Pancreas (tissue), 10 donors: ENCODE data around the gene BFSP2. TPM values are rescaled to one million over a fixed set of nuclear protein-coding genes. Genes with fewer than 3 reads are reported as not detected.

Experiments
- ATAC-seq, 4 donors: fragments of 200-7000 bp; cut with Tn5 transposase; one replicate each; pipeline versions ENCODE4 v1.8.0 to v1.9.1; 2020; ENCODE audit warnings: mild to moderate bottlenecking in 4 of 4, moderate library complexity in 4 of 4
- DNase-seq, 6 donors: peaks; one replicate each; pipeline ENCODE4 v3.0.0-alpha.2; 2020
- FAIRE-seq: peaks from 2 replicates; lab custom pipeline; 2012; peaks lifted over from hg19 to GRCh38; lab: Jason Lieb, UNC
- H3K27ac ChIP-seq, 4 donors: fragments of 200-600 bp; sonication (generic); 1 replicate in 3 of 4; 2 replicates in 1 of 4; pipeline versions ENCODE4 v1.5.0 to v1.8.0; 2020
- H3K27me3 ChIP-seq, 4 donors: fragments of 200-600 bp; one replicate each; pipeline ENCODE4 v1.8.0; 2021
- H3K36me3 ChIP-seq, 3 donors: fragments of 200-600 bp; sonication (generic) in 1 of 3; one replicate each; pipeline versions ENCODE4 v1.5.0 to v1.8.0; 2020 to 2021
- H3K4me1 ChIP-seq, 3 donors: fragments of 200-600 bp; one replicate each; pipeline ENCODE4 v1.8.0; 2021
- H3K4me3 ChIP-seq, 4 donors: fragments of 200-600 bp; sonication (generic) in 2 of 4; one replicate each; pipeline versions ENCODE4 v1.5.0 to v1.8.0; 2020 to 2021
- H3K9me3 ChIP-seq, 4 donors: fragments of 200-600 bp; one replicate each; pipeline ENCODE4 v1.8.0; 2021
- WGBS, 2 donors: extraction: QIAGEN DNeasy Blood & Tissue Kit; methylation state at CpG; one replicate each; pipeline ENCODE4 v1.1.7; 2013; 5-methylcytosine and 5-hydroxymethylcytosine counted together
- intact Hi-C, 3 donors: fragments of 100-400 bp; cut with DNase I; formaldehyde crosslinking; loops; one replicate each; pipeline versions ENCODE4 v1.11.1 to v1.14.2; 2022
- polyA plus RNA-seq, 2 donors: library from polyadenylated mRNA; stranded (reverse); fragments of 200-250 nt; gene quantifications; one replicate each; pipeline ENCODE4 v1.2.3, GENCODE V29; 2013
- total RNA-seq, 6 donors: library from RNA; stranded (reverse); fragmentation: NEBNext Ultra II Directional in 4 of 6; extraction: Animal tissue kit (Norgen Biotek cat#: 25700) in 4 of 6; gene quantifications; one replicate each; pipeline versions ENCODE4 v1.2.1 to v1.2.4, GENCODE V29; 2021 to 2023
- TF ChIP-seq, protein P1 (sequence below), 4 donors: fragments of 200-600 bp; sonication (generic) in 3 of 4; IDR thresholded peaks; one replicate each; pipeline versions ENCODE4 v1.5.0 to v1.8.0; 2021; ENCODE audit warnings: antibody characterized with exemption in 4 of 4
- donor health status: healthy with polysubstance abuse.
- donor health status: DM: no; HTN: no; CAD: no; lungs with moderate emphysema.
- donor health status: DM: no; HTN: no; CAD: no.
- donor health status: control.
- donor health status: control.
- donor health status: Bipolar disorder and iron deficiency.
- donor health status: DM: yes; HTN: yes; CAD: no.
- donor health status: DM: no; HTN: no; CAD: no.
- donor health status: DM: no; HTN: no; CAD: no.
- donor health status: DM: yes; HTN: yes; CAD: no.

BFSP2 gene
- total and polyA plus RNA-seq, 8 donors: not detected

DNA sequence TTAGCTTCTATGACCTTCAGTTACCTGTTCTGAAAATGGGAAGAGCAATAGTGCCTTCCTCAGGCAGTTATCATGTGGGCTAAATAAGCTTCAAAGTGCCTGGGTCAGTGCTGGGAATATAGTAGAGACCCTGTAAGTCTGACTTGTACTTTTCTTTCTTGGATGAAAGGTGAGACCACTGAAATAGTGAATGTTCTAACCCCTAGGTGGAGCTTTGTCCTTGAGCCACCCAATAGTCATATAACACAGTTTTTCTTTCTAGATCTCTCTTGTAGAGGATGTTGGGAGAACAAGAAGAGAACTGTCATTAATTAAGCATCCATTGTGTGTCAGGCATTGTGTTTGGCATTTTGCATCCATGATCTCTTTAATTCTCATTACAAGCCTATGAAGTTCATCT, 13.0 kb upstream of the BFSP2 start:
- Histone ChIP-seq H3K27me3 (no peaks in the 10 kb centered on the region), H3K9me3 (no peaks in the 10 kb centered on the region), H3K27ac (no peak overlapping the region), H3K4me3 (no peak overlapping the region), H3K4me1 (peaks cover 0 to 2% (median 0%) of the 10 kb centered on the region in 3 donors), H3K36me3 (no peaks in the 10 kb centered on the region)
- no peak for ATAC-seq
- DNase-seq: no peak
- intact Hi-C loops: loop anchor here in 2 of 3 donors (10.0 kb wide), 2 partner anchors 342 to 662 kb away; partner anchors contain the start of gene NPHP3 (in 1 of the 2)
- FAIRE-seq: no peak
- TF ChIP-seq, protein P1, sequence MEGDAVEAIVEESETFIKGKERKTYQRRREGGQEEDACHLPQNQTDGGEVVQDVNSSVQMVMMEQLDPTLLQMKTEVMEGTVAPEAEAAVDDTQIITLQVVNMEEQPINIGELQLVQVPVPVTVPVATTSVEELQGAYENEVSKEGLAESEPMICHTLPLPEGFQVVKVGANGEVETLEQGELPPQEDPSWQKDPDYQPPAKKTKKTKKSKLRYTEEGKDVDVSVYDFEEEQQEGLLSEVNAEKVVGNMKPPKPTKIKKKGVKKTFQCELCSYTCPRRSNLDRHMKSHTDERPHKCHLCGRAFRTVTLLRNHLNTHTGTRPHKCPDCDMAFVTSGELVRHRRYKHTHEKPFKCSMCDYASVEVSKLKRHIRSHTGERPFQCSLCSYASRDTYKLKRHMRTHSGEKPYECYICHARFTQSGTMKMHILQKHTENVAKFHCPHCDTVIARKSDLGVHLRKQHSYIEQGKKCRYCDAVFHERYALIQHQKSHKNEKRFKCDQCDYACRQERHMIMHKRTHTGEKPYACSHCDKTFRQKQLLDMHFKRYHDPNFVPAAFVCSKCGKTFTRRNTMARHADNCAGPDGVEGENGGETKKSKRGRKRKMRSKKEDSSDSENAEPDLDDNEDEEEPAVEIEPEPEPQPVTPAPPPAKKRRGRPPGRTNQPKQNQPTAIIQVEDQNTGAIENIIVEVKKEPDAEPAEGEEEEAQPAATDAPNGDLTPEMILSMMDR (IDR thresholded peaks at IDR 0.05): no peak

DNA sequence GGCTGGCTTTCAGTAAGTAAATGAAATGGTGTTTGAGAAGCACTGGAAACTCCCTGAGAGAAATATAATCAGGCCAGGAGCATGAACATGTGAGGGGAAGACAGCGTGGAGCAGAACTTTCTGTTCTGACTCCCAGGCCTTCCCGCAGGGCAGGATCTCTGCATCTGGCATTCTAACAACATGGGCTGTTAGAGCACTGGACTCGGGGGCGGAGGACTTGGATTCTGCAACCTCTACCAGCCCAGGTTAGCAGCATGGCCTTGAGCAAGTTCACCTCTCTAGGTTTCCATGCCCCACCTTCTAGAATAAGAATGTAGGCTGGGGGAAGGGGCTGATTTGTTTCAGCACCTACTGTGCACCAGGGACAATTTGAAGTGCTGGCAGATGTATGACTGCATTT, 12.5 kb upstream of the BFSP2 start:
- Histone ChIP-seq H3K36me3 (no peaks in the 10 kb centered on the region), H3K9me3 (no peaks in the 10 kb centered on the region), H3K4me3 (no peak overlapping the region), H3K27me3 (no peaks in the 10 kb centered on the region), H3K27ac (no peak overlapping the region), H3K4me1 (no peaks in the 10 kb centered on the region)
- no peak for ATAC-seq
- DNase-seq: no peak
- TF ChIP-seq, protein P1 (IDR thresholded peaks at IDR 0.05): no peak
- WGBS, 2 donors: 72 to 83% methylated on average over 4 of the region's 4 CpGs
- no peak for FAIRE-seq
- intact Hi-C loops: loop anchor here in 2 of 3 donors (10.0 kb wide), 2 partner anchors 343 to 663 kb away; partner anchors contain the start of gene NPHP3 (in 1 of the 2)

DNA sequence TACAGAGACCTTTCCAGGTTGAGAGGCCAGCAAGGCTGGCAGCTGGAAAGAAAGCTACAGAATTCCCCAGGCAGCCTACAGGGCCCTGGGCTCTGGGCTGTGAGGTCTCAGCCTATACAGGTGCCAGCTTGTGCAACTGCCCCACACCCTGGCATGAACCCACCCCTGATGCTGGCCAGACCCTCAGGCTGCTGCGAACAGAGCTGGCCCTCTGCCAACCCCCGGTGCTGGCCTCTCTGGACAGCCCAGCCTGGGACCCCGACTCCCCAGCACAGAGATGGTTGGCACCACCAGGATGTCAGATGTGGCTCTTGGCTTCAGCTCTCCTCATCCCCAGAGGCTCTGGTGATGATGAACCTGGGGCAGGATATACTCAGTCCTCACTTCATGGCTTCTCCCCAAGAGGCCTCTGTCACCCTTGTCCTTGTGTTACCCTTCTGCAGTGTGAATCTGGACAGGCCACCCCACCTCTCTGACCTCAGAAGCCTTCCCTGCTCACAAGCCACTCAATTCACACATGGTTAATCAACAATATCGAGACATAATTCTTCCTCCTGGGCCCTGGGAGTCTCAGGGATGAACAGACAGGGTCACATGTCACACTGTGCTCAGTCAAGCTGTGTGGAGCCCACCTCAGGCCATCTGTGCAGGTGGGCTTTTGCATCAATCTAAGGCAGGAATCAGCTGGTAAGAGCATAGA, 11.0 kb upstream of the BFSP2 start:
- ATAC-seq (no peak), FAIRE-seq (no peak), DNase-seq (peak in 2 of 6 donors; percentile 35 to 76)
- intact Hi-C loops: loop anchor here in 2 of 3 donors (10.0 kb wide), 2 partner anchors 344 to 664 kb away; partner anchors contain the start of gene NPHP3 (in 1 of the 2)
- Histone ChIP-seq H3K4me1 (no peaks in the 10 kb centered on the region), H3K27ac (no peak overlapping the region), H3K36me3 (no peaks in the 10 kb centered on the region), H3K27me3 (no peaks in the 10 kb centered on the region), H3K9me3 (no peaks in the 10 kb centered on the region), H3K4me3 (no peak overlapping the region)
- 60 to 68% methylated on average over 4 of the region's 4 CpGs for WGBS, 2 donors
- TF ChIP-seq, protein P1 (IDR thresholded peaks at IDR 0.05): no peak

DNA sequence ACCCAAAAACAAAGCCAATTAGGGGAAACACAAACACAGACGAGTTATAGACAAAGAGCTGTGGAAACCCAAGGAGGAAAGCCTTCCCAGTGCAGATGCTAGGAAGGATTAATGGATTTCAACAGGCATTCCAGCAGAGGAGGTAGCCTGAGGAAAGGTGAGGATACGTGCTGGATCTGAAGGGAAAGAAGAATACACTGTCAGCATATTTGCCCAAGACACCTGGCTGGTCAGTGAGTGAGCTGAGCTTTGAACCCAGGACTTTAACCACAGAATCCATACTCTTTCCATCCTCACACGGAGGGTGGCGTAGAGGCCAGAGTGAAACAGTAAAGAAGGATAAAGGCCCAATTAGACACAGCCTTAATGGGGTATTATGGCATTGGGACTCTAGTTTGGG, 9.1 kb upstream of the BFSP2 start:
- no peak overlapping the region for H3K27ac ChIP-seq
- DNase-seq: no peak
- no peak for ATAC-seq
- 83 to 93% methylated on average over 4 of the region's 4 CpGs for WGBS, 2 donors
- H3K9me3 ChIP-seq: no peaks in the 10 kb centered on the region
- no peaks in the 10 kb centered on the region for H3K27me3 ChIP-seq
- no peaks in the 10 kb centered on the region for H3K36me3 ChIP-seq
- H3K4me3 ChIP-seq: no peak overlapping the region
- H3K4me1 ChIP-seq: no peaks in the 10 kb centered on the region
- intact Hi-C loops: no loop called here
- FAIRE-seq: no peak
- TF ChIP-seq, protein P1 (IDR thresholded peaks at IDR 0.05): no peak

DNA sequence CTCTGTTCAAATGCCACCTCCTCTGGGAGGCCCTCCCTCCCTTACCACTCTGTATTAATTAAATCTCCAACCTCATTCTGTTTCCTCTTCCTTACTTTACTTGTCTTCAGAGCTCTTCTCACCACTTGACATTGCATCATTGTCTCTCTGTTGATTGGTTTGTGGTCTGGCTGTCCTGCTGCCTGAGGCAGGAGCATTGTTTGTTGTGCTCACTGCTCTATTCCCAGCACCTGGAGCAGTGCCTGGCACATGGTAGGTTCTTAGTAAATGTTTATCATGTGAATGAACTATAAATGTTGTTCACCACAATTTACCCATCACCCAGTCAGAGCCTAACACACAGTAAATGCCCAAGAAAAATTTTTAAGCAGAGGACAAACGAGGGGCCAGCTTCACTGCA, 6.7 kb upstream of the BFSP2 start:
- 69 to 81% methylated on average over 1 of the region's 1 CpG for WGBS, 2 donors
- TF ChIP-seq, protein P1 (IDR thresholded peaks at IDR 0.05): no peak
- no peaks in the 10 kb centered on the region for H3K4me1 ChIP-seq
- DNase-seq: no peak
- no peak overlapping the region for H3K4me3 ChIP-seq
- intact Hi-C loops: no loop called here
- H3K9me3 ChIP-seq: no peaks in the 10 kb centered on the region
- H3K27ac ChIP-seq: no peak overlapping the region
- no peak for ATAC-seq
- H3K27me3 ChIP-seq: no peaks in the 10 kb centered on the region
- FAIRE-seq: no peak
- H3K36me3 ChIP-seq: no peaks in the 10 kb centered on the region
